GM12878 (cell line): Measurements from ENCODE around the gene ZC3H10.
A peak's percentile ranks its signal among the peaks of the same experiment; 100 is the strongest.

ENCODE experiments used
- BHLHE40 ChIP-seq, 2 experiments: fragments of 450-650 bp in 1 of 2; IDR thresholded peaks; 2 replicates each; pipeline ENCODE4 v1.6.1; 2011 to 2017; ENCODE audit warnings: low read depth in 2 of 2, borderline replicate concordance in 1 of 2, improper control_type of control experiment in 1 of 2, low read length in 1 of 2, mild to moderate bottlenecking in 1 of 2
- CEBPZ ChIP-seq: fragments of 150-350 bp; IDR thresholded peaks from 2 replicates; pipeline ENCODE4 v1.6.1; 2016; ENCODE audit warnings: low read depth, low read length
- CTCF ChIP-seq, 3 experiments: IDR thresholded peaks in 2 of 3; conservative IDR thresholded peaks in 1 of 3; 2 replicates each; pipeline ENCODE4 v1.5.1; 2011; ENCODE audit warnings: low read depth in 3 of 3, low read length in 3 of 3, mild to moderate bottlenecking in 3 of 3, control low read depth in 2 of 3, moderate library complexity in 2 of 3, inconsistent platforms in 1 of 3, mixed read lengths in 1 of 3; ENCODE audit not compliant: control insufficient read depth in 2 of 3, insufficient read depth in 1 of 3; ENCODE audit errors: extremely low read depth in 1 of 3
- DPF2 ChIP-seq: fragments of 450-650 bp; IDR thresholded peaks from 2 replicates; pipeline ENCODE4 v1.6.1; 2017; ENCODE audit warnings: mild to moderate bottlenecking
- ESRRA ChIP-seq: IDR thresholded peaks from 2 replicates; pipeline ENCODE4 v1.6.1; 2012; ENCODE audit warnings: mild to moderate bottlenecking, low read length, improper control_type of control experiment
- FOXK2 ChIP-seq: fragments of 450-650 bp; IDR thresholded peaks from 2 replicates; pipeline ENCODE4 v1.6.1; 2017; ENCODE audit warnings: mild to moderate bottlenecking, moderate library complexity
- HDAC6 ChIP-seq: fragments of 200-600 bp; sonication (generic); IDR thresholded peaks from one replicate; pipeline ENCODE4 v1.8.0; 2017; ENCODE audit warnings: antibody characterized with exemption; ENCODE audit not compliant: unreplicated experiment
- MXI1 ChIP-seq: fragments of 150-350 bp; IDR thresholded peaks from 2 replicates; pipeline ENCODE4 v1.6.1; 2011; ENCODE audit warnings: low read depth, mild to moderate bottlenecking, inconsistent platforms, low read length, improper control_type of control experiment
- STAT3 ChIP-seq: IDR thresholded peaks from 2 replicates; pipeline ENCODE4 v1.6.1; 2011; ENCODE audit warnings: low read depth, low read length, improper control_type of control experiment
- TAF1 ChIP-seq: IDR thresholded peaks from 2 replicates; pipeline ENCODE4 v1.6.1; 2011; ENCODE audit warnings: mild to moderate bottlenecking, low read depth, low read length, borderline replicate concordance
- ZNF274 ChIP-seq: IDR thresholded peaks from one replicate; pipeline ENCODE4 v1.8.0; 2011; ENCODE audit not compliant: insufficient read length, insufficient read depth

GRCh38 chr12:56104815-56105608 lies 13.1 kb upstream of the ZC3H10 start:
- TF ChIP-seq ZNF274 (no peak), FOXK2 (peak; percentile 69; the same call in 1 of the 2 replicates), MXI1 (peak; percentile 77), HDAC6 (no peak), CEBPZ (no peak), CTCF (IDR thresholded peaks at IDR 0.05 in 2 of 3, conservative IDR thresholded peaks at IDR 0.05 in 1 of 3; ENCODE audit: control insufficient read depth in 2 of 3, extremely low read depth in 1 of 3, insufficient read depth in 1 of 3, low read depth in 3 of 3, low read length in 3 of 3) (no peak), ESRRA (no peak), DPF2 (0 out of 2 replicates have a peak, but pooled peaks have one; percentile 51), STAT3 (no peak), TAF1 (no peak), BHLHE40 (IDR thresholded peaks at IDR 0.05; ENCODE audit: borderline replicate concordance in 1 of 2, low read depth in 2 of 2, low read length in 1 of 2) (peak; percentile 59 to 82)
